GM21367 (cell line): ENCODE results near the gene MPP2.

Source experiments
- ATAC-seq: cut with Tn5 transposase; IDR thresholded peaks from one replicate; pipeline ENCODE4 v1.9.1; 2021; ENCODE audit not compliant: unreplicated experiment

The MPP2 gene

DNA sequence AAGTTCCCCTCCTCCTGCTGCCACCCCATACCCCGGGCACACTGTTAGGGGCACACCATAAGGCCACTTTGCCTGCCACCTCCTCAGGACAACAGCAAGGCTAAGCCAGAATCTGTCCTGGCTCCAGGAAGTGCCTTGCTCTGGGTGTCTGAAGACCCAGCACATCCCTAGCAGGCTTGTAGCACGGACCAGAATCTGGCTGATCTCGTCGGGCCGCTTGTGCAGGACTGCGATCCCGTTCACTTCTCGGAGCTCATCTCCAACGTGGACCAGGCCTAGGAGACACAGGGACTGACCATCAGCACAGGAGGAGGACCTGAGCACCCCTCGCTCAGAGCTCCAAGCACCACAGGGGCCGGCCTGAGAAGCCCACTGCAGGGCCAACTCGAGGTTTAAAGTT is 81.8 kb downstream of the MPP2 start:
- no peak for ATAC-seq
